A172 (cell line): ENCODE data around the gene TMEM171. TPM values are rescaled to one million over a fixed set of nuclear protein-coding genes. Genes with fewer than 3 reads are reported as not detected.

Experiments used
- total RNA-seq: library from RNA; depleted of rRNA; stranded (reverse); fragments of >200 nt; shearing (Covaris generic); gene quantifications from 2 replicates; pipeline ENCODE4 v1.2.3, GENCODE V29; 2014; rRNA removed

Gene TMEM171
- total RNA-seq, 1 experiment from 2014 or later = 15.7 TPM

Other genes with a start within 250 kb of the TMEM171 start
- gene FCHO2, start 164.5 kb upstream of the TMEM171 start, total RNA-seq = 9.1 and 12.9 TPM in 2 replicates
- gene TMEM174, start 52.6 kb downstream of the TMEM171 start, total RNA-seq = not detected in 2 replicates